Measurements from ENCODE around the gene JDP2.
"Not testable (repeated sequence)": the region's sequence is repeated elsewhere in the genome, so short reads cannot be mapped to it uniquely, and the experiment has no call there.

Gene JDP2

GRCh38 chr14:75467763-75468162, 39.9 kb downstream of the JDP2 start:
- Histone ChIP-seq H3K36me3 (ENCODE audit: control insufficient read depth, insufficient read depth, low read length) (peaks cover 84% of the 10 kb centered on the region), H3K27ac (ENCODE audit: low read depth, low read length, severe bottlenecking) (no peak overlapping the region)
- 89 to 95% methylated on average over 10 to 11 of the region's 11 CpGs for WGBS, 2 experiments (ENCODE audit: insufficient coverage in 2 of 2)

GRCh38 chr14:75469164-75469563, 41.3 kb downstream of the JDP2 start:
- H3K4me3 ChIP-seq (ENCODE audit: extremely low read depth, insufficient read depth, low read length, poor library complexity, severe bottlenecking): no peak overlapping the region
- 92 to 97% methylated on average over 9 to 16 of the region's 16 CpGs for WGBS, 2 experiments (ENCODE audit: insufficient coverage in 2 of 2)
- H3K36me3 ChIP-seq (ENCODE audit: control insufficient read depth, insufficient read depth, low read length): peaks cover 81% of the 10 kb centered on the region
- no peaks in the 10 kb centered on the region for H3K9me3 ChIP-seq (ENCODE audit: control insufficient read depth, low read length)
- no peak overlapping the region for H3K27ac ChIP-seq (ENCODE audit: low read depth, low read length, severe bottlenecking)
- no peaks in the 10 kb centered on the region for H3K4me1 ChIP-seq (ENCODE audit: control insufficient read depth, insufficient read depth, low read length, poor library complexity, severe bottlenecking)

More at GRCh38 chr14:75467763-75468162, 39.9 kb downstream of the JDP2 start:
- no peaks in the 10 kb centered on the region for H3K4me1 ChIP-seq (ENCODE audit: control insufficient read depth, insufficient read depth, low read length, poor library complexity, severe bottlenecking)
- H3K9me3 ChIP-seq (ENCODE audit: control insufficient read depth, low read length): no peaks in the 10 kb centered on the region
- no peak overlapping the region for H3K4me3 ChIP-seq (ENCODE audit: extremely low read depth, insufficient read depth, low read length, poor library complexity, severe bottlenecking)

GRCh38 chr14:75469606-75470237, 41.9 kb downstream of the JDP2 start:
- Histone ChIP-seq H3K36me3 (ENCODE audit: control insufficient read depth, insufficient read depth, low read length) (peaks cover 80% of the 10 kb centered on the region), H3K4me3 (ENCODE audit: extremely low read depth, insufficient read depth, low read length, poor library complexity, severe bottlenecking) (no peak overlapping the region), H3K4me1 (ENCODE audit: control insufficient read depth, insufficient read depth, low read length, poor library complexity, severe bottlenecking) (no peaks in the 10 kb centered on the region), H3K27ac (ENCODE audit: low read depth, low read length, severe bottlenecking) (no peak overlapping the region), H3K9me3 (ENCODE audit: control insufficient read depth, low read length) (no peaks in the 10 kb centered on the region)
- 93 to 96% methylated on average over 16 to 23 of the region's 25 CpGs for WGBS, 2 experiments (ENCODE audit: insufficient coverage in 2 of 2)

GRCh38 chr14:75470238-75470797, 42.5 kb downstream of the JDP2 start:
- Histone ChIP-seq H3K36me3 (ENCODE audit: control insufficient read depth, insufficient read depth, low read length) (peaks cover 80% of the 10 kb centered on the region), H3K4me1 (ENCODE audit: control insufficient read depth, insufficient read depth, low read length, poor library complexity, severe bottlenecking) (no peaks in the 10 kb centered on the region), H3K9me3 (ENCODE audit: control insufficient read depth, low read length) (no peaks in the 10 kb centered on the region), H3K27ac (ENCODE audit: low read depth, low read length, severe bottlenecking) (no peak overlapping the region), H3K4me3 (ENCODE audit: extremely low read depth, insufficient read depth, low read length, poor library complexity, severe bottlenecking) (no peak overlapping the region)
- 92 to 94% methylated on average over 10 to 11 of the region's 12 CpGs for WGBS, 2 experiments (ENCODE audit: insufficient coverage in 2 of 2)

GRCh38 chr14:75471059-75471458, 43.2 kb downstream of the JDP2 start:
- 95 to 97% methylated on average over 5 of the region's 5 CpGs for WGBS, 2 experiments (ENCODE audit: insufficient coverage in 2 of 2)
- H3K27ac ChIP-seq (ENCODE audit: low read depth, low read length, severe bottlenecking): no peak overlapping the region
- H3K36me3 ChIP-seq (ENCODE audit: control insufficient read depth, insufficient read depth, low read length): peaks cover 77% of the 10 kb centered on the region
- H3K4me1 ChIP-seq (ENCODE audit: control insufficient read depth, insufficient read depth, low read length, poor library complexity, severe bottlenecking): no peaks in the 10 kb centered on the region
- no peak overlapping the region for H3K4me3 ChIP-seq (ENCODE audit: extremely low read depth, insufficient read depth, low read length, poor library complexity, severe bottlenecking)
- H3K9me3 ChIP-seq (ENCODE audit: control insufficient read depth, low read length): no peaks in the 10 kb centered on the region

GRCh38 chr14:75474127-75474526, 46.3 kb downstream of the JDP2 start:
- not testable (repeated sequence) for H3K4me3 ChIP-seq (ENCODE audit: extremely low read depth, insufficient read depth, low read length, poor library complexity, severe bottlenecking); H3K4me1 ChIP-seq (ENCODE audit: control insufficient read depth, insufficient read depth, low read length, poor library complexity, severe bottlenecking); H3K9me3 ChIP-seq (ENCODE audit: control insufficient read depth, low read length); H3K27ac ChIP-seq (ENCODE audit: low read depth, low read length, severe bottlenecking)
- peaks cover 63% of the 10 kb centered on the region for H3K36me3 ChIP-seq (ENCODE audit: control insufficient read depth, insufficient read depth, low read length)
- 92 to 97% methylated on average over 5 to 6 of the region's 6 CpGs for WGBS, 2 experiments (ENCODE audit: insufficient coverage in 2 of 2)

GRCh38 chr14:75476274-75476995, 48.6 kb downstream of the JDP2 start:
- Histone ChIP-seq H3K4me3 (ENCODE audit: extremely low read depth, insufficient read depth, low read length, poor library complexity, severe bottlenecking) (no peak overlapping the region), H3K36me3 (ENCODE audit: control insufficient read depth, insufficient read depth, low read length) (peaks cover 41% of the 10 kb centered on the region), H3K4me1 (ENCODE audit: control insufficient read depth, insufficient read depth, low read length, poor library complexity, severe bottlenecking) (no peaks in the 10 kb centered on the region), H3K9me3 (ENCODE audit: control insufficient read depth, low read length) (no peaks in the 10 kb centered on the region), H3K27ac (ENCODE audit: low read depth, low read length, severe bottlenecking) (no peak overlapping the region)
- 89 to 93% methylated on average over 7 to 9 of the region's 11 CpGs for WGBS, 2 experiments (ENCODE audit: insufficient coverage in 2 of 2)

GRCh38 chr14:75477881-75478280, 50.1 kb downstream of the JDP2 start:
- Histone ChIP-seq H3K9me3 (ENCODE audit: control insufficient read depth, low read length) (no peaks in the 10 kb centered on the region), H3K36me3 (ENCODE audit: control insufficient read depth, insufficient read depth, low read length) (peaks cover 28% of the 10 kb centered on the region), H3K4me3 (ENCODE audit: extremely low read depth, insufficient read depth, low read length, poor library complexity, severe bottlenecking) (no peak overlapping the region), H3K27ac (ENCODE audit: low read depth, low read length, severe bottlenecking) (no peak overlapping the region), H3K4me1 (ENCODE audit: control insufficient read depth, insufficient read depth, low read length, poor library complexity, severe bottlenecking) (no peaks in the 10 kb centered on the region)
- 95 to 96% methylated on average over 4 to 5 of the region's 5 CpGs for WGBS, 2 experiments (ENCODE audit: insufficient coverage in 2 of 2)

- WGBS, 2 experiments (ENCODE audit: insufficient coverage in 2 of 2): 38 to 47% methylated on average over 7 of the region's 11 CpGs
- Histone ChIP-seq H3K4me1 (ENCODE audit: control insufficient read depth, insufficient read depth, low read length, poor library complexity, severe bottlenecking) (no peaks in the 10 kb centered on the region), H3K9me3 (ENCODE audit: control insufficient read depth, low read length) (no peaks in the 10 kb centered on the region), H3K27ac (ENCODE audit: low read depth, low read length, severe bottlenecking) (no peak overlapping the region), H3K4me3 (ENCODE audit: extremely low read depth, insufficient read depth, low read length, poor library complexity, severe bottlenecking) (no peak overlapping the region), H3K36me3 (ENCODE audit: control insufficient read depth, insufficient read depth, low read length) (peaks cover 12% of the 10 kb centered on the region)
Measured at GRCh38 chr14:75479770-75480600, 52.2 kb downstream of the JDP2 start.

- Histone ChIP-seq H3K27ac (ENCODE audit: low read depth, low read length, severe bottlenecking) (no peak overlapping the region), H3K4me1 (ENCODE audit: control insufficient read depth, insufficient read depth, low read length, poor library complexity, severe bottlenecking) (no peaks in the 10 kb centered on the region), H3K9me3 (ENCODE audit: control insufficient read depth, low read length) (no peaks in the 10 kb centered on the region), H3K36me3 (ENCODE audit: control insufficient read depth, insufficient read depth, low read length) (no peaks in the 10 kb centered on the region), H3K4me3 (ENCODE audit: extremely low read depth, insufficient read depth, low read length, poor library complexity, severe bottlenecking) (no peak overlapping the region)
- WGBS, 2 experiments (ENCODE audit: insufficient coverage in 2 of 2): 95% methylated on average over 4 of the region's 4 CpGs
Measured at GRCh38 chr14:75482366-75482765, 54.5 kb downstream of the JDP2 start.
